Stimulated activated CD8-positive, alpha-beta memory T cell treated with anti-CD3 and anti-CD28 coated beads, Interleukin-7, amount 100 ng/mL, for 4 hours (primary cell): ENCODE results near the gene PRMT7.

ENCODE experiments used
- DNase-seq, 2 donors: peaks; one replicate each; pipeline ENCODE4 v3.0.0-alpha.2; 2020; ENCODE audit warnings: low read depth in 2 of 2

PRMT7 gene

GRCh38 chr16:68347605-68348004 lies 36.8 kb downstream of the PRMT7 start:
- DNase-seq = no peak

- DNase-seq = no peak
Observed at GRCh38 chr16:68348639-68349445, 38.0 kb downstream of the PRMT7 start.

DNA sequence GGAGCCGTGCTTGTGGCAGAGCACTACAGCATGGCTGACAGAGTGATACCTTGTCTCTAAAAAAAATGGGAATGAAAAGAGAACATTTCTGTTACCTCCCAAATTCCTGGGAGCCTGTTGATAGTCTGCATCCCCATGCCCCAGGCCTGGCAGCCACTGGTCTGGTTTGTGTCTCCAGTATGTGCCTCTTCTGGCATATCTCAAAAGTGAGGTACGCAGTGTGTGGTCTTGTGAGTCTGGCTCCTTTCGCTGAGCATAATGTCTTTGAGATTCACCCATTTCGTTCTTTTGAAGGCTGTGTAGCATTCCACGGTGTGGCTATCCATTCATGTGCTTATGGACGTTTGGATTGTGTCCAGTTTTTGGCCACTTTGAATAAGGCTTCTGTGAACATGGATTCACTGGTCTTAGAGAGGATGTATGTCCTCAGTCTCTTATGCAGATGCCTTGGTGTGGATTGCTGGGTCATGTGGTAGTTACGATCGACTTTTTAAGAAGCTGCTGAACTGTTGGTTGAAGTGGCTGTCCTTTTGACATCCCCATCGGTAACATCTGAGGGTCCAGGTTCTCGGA lies 39.1 kb downstream of the PRMT7 start:
- no peak for DNase-seq

DNA sequence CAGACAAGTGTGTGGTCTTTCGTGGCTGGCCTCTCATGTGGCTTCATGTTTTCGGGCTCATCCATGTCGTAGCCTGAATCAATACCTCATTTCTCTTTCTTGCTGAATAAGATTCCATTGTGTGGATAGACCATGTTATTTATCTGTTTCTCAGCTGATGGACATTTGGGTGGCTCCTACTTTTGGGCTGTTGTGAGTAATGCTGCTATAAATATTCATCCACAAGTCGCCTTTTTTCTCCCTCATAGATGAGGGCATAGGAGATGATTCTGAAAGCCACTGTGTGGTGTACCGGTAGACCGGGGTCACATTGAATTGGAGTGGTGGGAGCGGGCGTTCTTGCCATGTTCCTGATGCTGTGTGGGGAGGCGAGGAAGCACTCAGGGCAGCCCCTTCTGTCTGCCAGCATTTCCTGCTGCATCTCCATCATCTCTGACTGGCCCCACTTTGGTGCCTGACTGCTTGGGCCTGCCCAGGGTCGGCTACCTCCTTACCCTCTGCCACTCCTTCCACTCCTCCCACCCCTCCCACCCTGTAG lies 40.1 kb downstream of the PRMT7 start:
- no peak for DNase-seq

DNA sequence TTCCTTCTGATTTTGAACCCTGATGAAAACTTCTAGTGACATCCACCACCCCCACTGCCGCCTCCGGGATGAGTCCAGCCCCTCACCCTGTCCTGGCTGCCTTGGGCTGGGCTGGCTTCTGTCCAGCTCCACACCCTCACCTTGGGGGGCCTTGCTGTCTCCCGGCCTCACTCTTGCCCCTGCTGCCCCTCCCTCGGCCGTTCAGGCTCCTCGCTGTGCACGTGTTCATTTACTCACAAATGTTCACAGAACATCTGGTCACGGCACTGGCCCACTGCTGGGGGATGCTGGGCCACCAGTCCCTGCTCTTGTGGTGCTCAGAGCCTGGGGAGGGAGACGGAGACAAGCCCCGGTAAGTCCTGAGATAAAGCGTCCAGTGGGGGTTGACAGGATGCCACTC lies 40.6 kb downstream of the PRMT7 start:
- no peak for DNase-seq

GRCh38 chr16:68351991-68352431 lies 41.2 kb downstream of the PRMT7 start:
- DNase-seq = no peak

GRCh38 chr16:68353366-68353765 lies 42.5 kb downstream of the PRMT7 start:
- no peak for DNase-seq

DNA sequence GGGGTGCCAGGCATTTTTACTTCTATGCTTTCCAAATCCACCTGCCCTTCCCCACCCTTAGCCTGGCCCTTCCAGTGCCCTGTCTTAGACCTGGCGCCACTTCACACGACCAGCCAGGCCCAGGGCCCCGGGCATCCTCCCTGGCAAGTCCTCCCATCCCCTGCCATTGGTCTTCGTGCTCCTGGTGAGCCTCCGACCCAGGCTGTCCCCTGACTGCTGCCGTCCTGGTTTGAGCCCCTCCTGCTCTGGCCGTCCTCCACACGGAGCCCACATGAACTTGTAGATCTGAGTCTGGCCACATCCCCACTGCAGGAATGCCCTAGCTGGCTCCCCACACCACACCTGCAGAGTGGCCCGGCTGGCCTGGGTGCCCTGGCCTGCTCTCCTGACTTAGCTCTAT lies 44.0 kb downstream of the PRMT7 start:
- DNase-seq = no peak

DNA sequence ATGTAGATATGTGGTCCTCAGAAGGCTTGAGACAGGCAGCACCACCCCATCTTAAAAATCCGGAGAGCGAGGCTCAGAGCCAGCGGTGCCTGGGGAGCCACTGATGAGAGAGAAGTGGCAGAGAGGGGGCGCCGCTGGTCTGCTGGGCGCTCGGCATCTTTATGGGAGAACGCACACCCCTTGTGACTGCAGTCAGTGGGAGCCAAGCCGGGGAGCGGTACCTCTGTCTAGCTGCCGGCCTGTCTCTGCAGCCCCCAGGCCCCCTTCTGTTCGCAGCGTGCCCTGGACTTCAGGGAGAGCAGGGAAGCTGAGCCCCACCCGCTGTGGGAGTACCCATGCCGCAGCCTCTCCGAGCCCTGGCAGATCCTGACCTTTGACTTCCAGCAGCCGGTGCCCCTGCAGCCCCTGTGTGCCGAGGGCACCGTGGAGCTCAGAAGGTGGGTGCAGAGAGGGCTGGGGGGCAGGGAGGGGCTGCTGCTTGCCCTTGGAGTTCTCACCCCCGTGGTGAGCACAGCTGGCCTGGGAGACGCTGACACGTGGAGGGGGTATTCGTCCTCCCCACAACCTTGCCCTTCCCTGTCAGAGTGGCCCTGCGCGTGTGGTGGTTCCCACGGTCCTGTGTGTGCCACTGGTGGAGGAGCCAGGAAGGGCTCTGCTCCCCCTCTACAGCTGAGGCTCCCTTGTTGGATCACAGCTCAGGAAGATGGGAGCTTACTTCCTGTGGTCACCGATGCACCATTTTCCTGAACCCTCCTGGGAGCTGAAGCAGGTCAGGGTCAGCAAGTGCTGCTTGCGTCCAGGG lies 44.8 kb downstream of the PRMT7 start:
- DNase-seq = no peak

GRCh38 chr16:68356249-68356918 lies 45.6 kb downstream of the PRMT7 start:
- peak; percentile 53 to 66 for DNase-seq

DNA sequence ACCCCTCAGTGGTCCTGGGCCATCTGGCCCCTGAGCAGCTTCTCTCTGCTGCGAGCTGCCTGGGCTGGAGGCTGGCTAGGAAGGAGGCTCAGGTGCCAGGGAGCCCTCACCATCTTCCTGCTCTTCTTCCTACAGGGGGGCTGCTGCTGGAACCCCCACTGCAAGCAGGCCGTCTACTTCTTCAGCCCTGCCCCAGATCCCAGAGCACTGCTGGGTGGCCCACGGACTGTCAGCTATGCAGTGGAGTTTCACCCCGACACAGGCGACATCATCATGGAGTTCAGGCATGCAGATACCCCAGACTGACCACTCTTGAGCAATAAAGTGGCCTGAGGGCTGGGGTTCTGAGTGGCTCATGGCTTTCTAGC lies 46.1 kb downstream of the PRMT7 start:
- no peak for DNase-seq

- DNase-seq = no peak
Observed at GRCh38 chr16:68357521-68357922, 46.7 kb downstream of the PRMT7 start.

- DNase-seq = no peak
Observed at GRCh38 chr16:68357923-68358322, 47.1 kb downstream of the PRMT7 start.

GRCh38 chr16:68358951-68359350 lies 48.1 kb downstream of the PRMT7 start:
- DNase-seq = no peak

DNA sequence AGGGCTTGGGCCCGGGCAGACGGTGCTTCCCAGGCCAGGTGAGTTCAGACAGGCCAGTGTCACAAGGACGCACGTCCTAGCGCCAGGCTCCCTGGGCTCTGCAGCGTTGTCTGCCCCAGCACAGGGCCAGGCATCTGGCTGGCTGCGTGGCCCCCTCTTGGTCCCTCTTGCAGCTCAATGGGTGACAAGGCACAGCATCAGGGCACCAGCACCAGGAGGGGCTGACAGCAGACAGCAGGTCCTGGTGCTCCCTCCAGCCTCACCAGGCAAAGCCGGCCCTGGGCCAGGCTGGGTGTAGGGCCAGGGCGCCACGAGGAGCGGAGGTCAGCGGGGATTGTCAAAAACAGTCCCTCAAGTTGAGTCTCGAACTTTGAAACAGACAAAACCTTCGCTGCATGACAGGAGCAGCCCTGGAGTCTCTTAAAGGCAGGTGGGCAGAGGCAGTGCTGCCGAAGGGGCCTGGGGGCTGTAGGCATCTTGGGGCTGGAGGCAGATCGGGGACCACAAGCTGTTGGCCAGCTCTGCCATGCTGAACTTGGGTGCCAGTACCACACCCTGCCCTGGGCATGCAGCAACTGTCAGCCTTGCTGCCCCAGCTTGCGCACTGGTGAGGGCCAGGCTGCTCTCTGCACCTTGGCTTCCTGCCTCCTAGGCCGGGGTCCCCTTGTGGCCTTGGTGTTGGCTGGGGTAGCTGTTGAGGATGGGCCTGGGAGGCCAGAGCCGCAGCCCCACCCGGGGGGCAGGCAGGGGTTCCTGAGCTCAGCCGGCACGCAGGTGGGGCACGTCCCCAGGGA lies 48.8 kb downstream of the PRMT7 start:
- no peak for DNase-seq

DNA sequence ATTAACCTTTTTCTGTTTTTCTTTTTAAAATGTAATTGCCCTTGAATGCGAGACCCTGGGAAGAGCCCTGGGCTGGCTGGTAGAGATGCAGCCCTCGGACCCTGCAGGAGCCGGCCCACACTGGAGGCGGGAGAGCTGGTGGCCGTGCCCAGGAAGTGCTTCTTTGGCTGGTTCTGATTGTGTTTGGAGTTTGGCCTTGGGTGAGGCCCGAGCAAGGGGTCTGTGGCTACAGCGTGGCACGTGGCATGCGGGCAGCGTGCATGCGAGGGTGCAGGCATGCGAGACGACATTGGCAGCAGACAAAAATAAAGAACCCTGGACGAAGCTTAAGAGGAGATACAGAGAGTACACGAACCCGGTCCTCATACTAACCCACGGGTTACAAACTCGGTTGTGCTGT lies 49.7 kb downstream of the PRMT7 start:
- DNase-seq = no peak

DNA sequence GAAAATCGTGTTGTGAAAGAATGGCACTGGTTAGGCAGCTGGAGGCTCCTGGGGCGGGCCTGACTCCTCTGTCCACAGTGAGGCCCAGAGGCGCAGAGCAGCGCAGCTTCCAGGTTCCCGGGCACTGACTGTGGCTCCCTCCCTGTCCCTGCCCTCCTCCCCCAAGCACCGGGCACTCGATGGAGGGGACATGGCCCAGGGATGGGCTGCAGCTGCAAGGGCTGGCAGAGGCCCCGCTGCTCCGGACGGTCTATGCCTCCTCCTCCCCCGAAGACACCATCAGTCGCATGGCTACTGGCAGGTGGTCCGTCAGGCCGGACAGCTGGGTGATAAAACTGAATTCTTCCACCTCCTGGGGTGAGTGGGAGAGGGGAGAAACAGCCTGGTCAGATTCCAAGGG lies 50.1 kb downstream of the PRMT7 start:
- DNase-seq = no peak

- DNase-seq = no peak
Observed at GRCh38 chr16:68361485-68361884, 50.7 kb downstream of the PRMT7 start.

DNA sequence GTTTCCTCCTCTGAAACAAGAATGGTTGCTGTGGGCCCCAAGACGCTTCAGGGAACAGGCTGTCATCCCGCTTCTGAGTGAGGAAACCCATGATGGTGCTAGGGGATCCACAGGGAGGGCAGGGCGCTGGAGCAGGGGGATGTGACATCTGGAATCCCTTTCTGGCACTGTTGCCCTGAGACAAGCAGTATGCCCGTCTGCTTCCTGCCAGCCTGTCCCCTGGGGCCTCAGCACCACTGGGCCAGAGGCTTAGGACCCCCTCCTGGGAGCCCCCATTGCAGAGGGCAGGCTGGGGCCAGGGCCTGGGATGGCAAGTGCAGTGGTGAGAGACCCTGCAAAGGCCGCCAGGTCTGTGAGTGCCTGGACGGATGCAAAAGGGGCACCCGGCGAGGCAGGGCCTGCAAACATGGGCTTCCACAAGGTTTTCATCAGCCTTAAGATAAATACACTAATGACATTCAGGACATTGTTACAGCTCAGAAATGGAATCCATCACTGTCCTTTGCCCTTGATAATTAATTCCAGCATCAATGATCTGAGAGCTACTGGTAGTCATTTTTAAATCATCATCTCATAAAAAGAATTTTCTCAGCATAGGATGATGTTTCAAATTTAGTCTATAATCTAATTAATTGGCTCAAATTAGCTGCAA lies 51.6 kb downstream of the PRMT7 start:
- DNase-seq = no peak

GRCh38 chr16:68362947-68363657 lies 52.3 kb downstream of the PRMT7 start:
- DNase-seq = no peak
